ENCODE results near the gene FRMD8.
A peak's percentile ranks its signal among the peaks of the same experiment; 100 is the strongest.

FRMD8 gene

GRCh38 chr11:65394125-65394536 is 7.7 kb downstream of the FRMD8 start:
- Mint-ChIP-seq H3K27me3 (ENCODE audit: low read depth) (no peaks in the 10 kb centered on the region), H3K27ac (no peak overlapping the region), H3K4me3 (no peak overlapping the region), H3K36me3 (ENCODE audit: low read depth) (peaks cover 20% of the 10 kb centered on the region), H3K9me3 (no peaks in the 10 kb centered on the region), H3K4me1 (ENCODE audit: low read depth) (peaks cover 10% of the 10 kb centered on the region)

- Mint-ChIP-seq H3K36me3 (ENCODE audit: low read depth) (peaks cover 23% of the 10 kb centered on the region), H3K4me1 (ENCODE audit: low read depth) (peaks cover 2% of the 10 kb centered on the region)
Measured at GRCh38 chr11:65395961-65396530, 9.6 kb downstream of the FRMD8 start.

GRCh38 chr11:65396769-65397745 is 10.6 kb downstream of the FRMD8 start:
- no peaks in the 10 kb centered on the region for H3K9me3 Mint-ChIP-seq
- H3K36me3 Mint-ChIP-seq (ENCODE audit: low read depth), result peaks cover 24% of the 10 kb centered on the region
- H3K27me3 Mint-ChIP-seq (ENCODE audit: low read depth), result no peaks in the 10 kb centered on the region
- H3K27ac Mint-ChIP-seq, result peak overlapping the region; percentile 1
- H3K4me3 Mint-ChIP-seq, result no peak overlapping the region
- H3K4me1 Mint-ChIP-seq (ENCODE audit: low read depth), result peaks cover 5% of the 10 kb centered on the region

More at GRCh38 chr11:65395961-65396530, 9.6 kb downstream of the FRMD8 start:
- no peaks in the 10 kb centered on the region for H3K9me3 Mint-ChIP-seq
- no peak overlapping the region for H3K27ac Mint-ChIP-seq
- no peak overlapping the region for H3K4me3 Mint-ChIP-seq
- no peaks in the 10 kb centered on the region for H3K27me3 Mint-ChIP-seq (ENCODE audit: low read depth)

- no peak overlapping the region for H3K27ac Mint-ChIP-seq
- no peaks in the 10 kb centered on the region for H3K27me3 Mint-ChIP-seq (ENCODE audit: low read depth)
- peaks cover 24% of the 10 kb centered on the region for H3K36me3 Mint-ChIP-seq (ENCODE audit: low read depth)
Measured at GRCh38 chr11:65398362-65398910, 12.0 kb downstream of the FRMD8 start.

GRCh38 chr11:65399249-65399648 is 12.8 kb downstream of the FRMD8 start:
- Mint-ChIP-seq H3K9me3 (no peaks in the 10 kb centered on the region), H3K27me3 (ENCODE audit: low read depth) (no peaks in the 10 kb centered on the region), H3K4me1 (ENCODE audit: low read depth) (peaks cover 8% of the 10 kb centered on the region), H3K4me3 (no peak overlapping the region), H3K36me3 (ENCODE audit: low read depth) (peaks cover 24% of the 10 kb centered on the region), H3K27ac (no peak overlapping the region)

More at GRCh38 chr11:65398362-65398910, 12.0 kb downstream of the FRMD8 start:
- Mint-ChIP-seq H3K4me3 (no peak overlapping the region), H3K4me1 (ENCODE audit: low read depth) (peaks cover 6% of the 10 kb centered on the region), H3K9me3 (no peaks in the 10 kb centered on the region)

GRCh38 chr11:65399845-65400244 is 13.4 kb downstream of the FRMD8 start:
- H3K36me3 Mint-ChIP-seq (ENCODE audit: low read depth), result peaks cover 24% of the 10 kb centered on the region
- no peaks in the 10 kb centered on the region for H3K27me3 Mint-ChIP-seq (ENCODE audit: low read depth)
- H3K9me3 Mint-ChIP-seq, result no peaks in the 10 kb centered on the region
- peaks cover 8% of the 10 kb centered on the region for H3K4me1 Mint-ChIP-seq (ENCODE audit: low read depth)
- H3K27ac Mint-ChIP-seq, result no peak overlapping the region
- H3K4me3 Mint-ChIP-seq, result no peak overlapping the region

- Mint-ChIP-seq H3K27me3 (ENCODE audit: low read depth) (no peaks in the 10 kb centered on the region), H3K9me3 (no peaks in the 10 kb centered on the region), H3K36me3 (ENCODE audit: low read depth) (peaks cover 26% of the 10 kb centered on the region), H3K4me3 (no peak overlapping the region), H3K27ac (no peak overlapping the region), H3K4me1 (ENCODE audit: low read depth) (peaks cover 8% of the 10 kb centered on the region)
Measured at GRCh38 chr11:65400307-65401072, 14.1 kb downstream of the FRMD8 start.

GRCh38 chr11:65401073-65401802 is 14.8 kb downstream of the FRMD8 start:
- Mint-ChIP-seq H3K4me3 (no peak overlapping the region), H3K27ac (no peak overlapping the region), H3K36me3 (ENCODE audit: low read depth) (peaks cover 24% of the 10 kb centered on the region), H3K9me3 (no peaks in the 10 kb centered on the region), H3K4me1 (ENCODE audit: low read depth) (peaks cover 8% of the 10 kb centered on the region), H3K27me3 (ENCODE audit: low read depth) (no peaks in the 10 kb centered on the region)

- Mint-ChIP-seq H3K4me1 (ENCODE audit: low read depth) (peaks cover 8% of the 10 kb centered on the region), H3K9me3 (no peaks in the 10 kb centered on the region), H3K27me3 (ENCODE audit: low read depth) (no peaks in the 10 kb centered on the region), H3K4me3 (no peak overlapping the region), H3K36me3 (ENCODE audit: low read depth) (peaks cover 24% of the 10 kb centered on the region), H3K27ac (no peak overlapping the region)
Measured at GRCh38 chr11:65401803-65402248, 15.4 kb downstream of the FRMD8 start.

GRCh38 chr11:65402790-65403189 is 16.4 kb downstream of the FRMD8 start:
- peaks cover 19% of the 10 kb centered on the region for H3K36me3 Mint-ChIP-seq (ENCODE audit: low read depth)
- H3K4me1 Mint-ChIP-seq (ENCODE audit: low read depth), result peaks cover 8% of the 10 kb centered on the region
- no peak overlapping the region for H3K4me3 Mint-ChIP-seq
- no peaks in the 10 kb centered on the region for H3K9me3 Mint-ChIP-seq
- no peaks in the 10 kb centered on the region for H3K27me3 Mint-ChIP-seq (ENCODE audit: low read depth)
- no peak overlapping the region for H3K27ac Mint-ChIP-seq

GRCh38 chr11:65403607-65404121 is 17.2 kb downstream of the FRMD8 start:
- peaks cover 8% of the 10 kb centered on the region for H3K4me1 Mint-ChIP-seq (ENCODE audit: low read depth)
- H3K36me3 Mint-ChIP-seq (ENCODE audit: low read depth), result peaks cover 12% of the 10 kb centered on the region
- peak overlapping the region; percentile 49 for H3K27ac Mint-ChIP-seq
- H3K4me3 Mint-ChIP-seq, result no peak overlapping the region
- H3K9me3 Mint-ChIP-seq, result no peaks in the 10 kb centered on the region
- H3K27me3 Mint-ChIP-seq (ENCODE audit: low read depth), result no peaks in the 10 kb centered on the region

GRCh38 chr11:65404210-65404609 is 17.8 kb downstream of the FRMD8 start:
- H3K36me3 Mint-ChIP-seq (ENCODE audit: low read depth), result peaks cover 13% of the 10 kb centered on the region
- H3K4me1 Mint-ChIP-seq (ENCODE audit: low read depth), result peaks cover 8% of the 10 kb centered on the region
- no peak overlapping the region for H3K4me3 Mint-ChIP-seq

GRCh38 chr11:65404638-65405339 is 18.4 kb downstream of the FRMD8 start:
- no peak overlapping the region for H3K4me3 Mint-ChIP-seq
- H3K4me1 Mint-ChIP-seq (ENCODE audit: low read depth), result peaks cover 8% of the 10 kb centered on the region
- H3K36me3 Mint-ChIP-seq (ENCODE audit: low read depth), result peaks cover 14% of the 10 kb centered on the region
- H3K27ac Mint-ChIP-seq, result no peak overlapping the region
- H3K9me3 Mint-ChIP-seq, result no peaks in the 10 kb centered on the region
- H3K27me3 Mint-ChIP-seq (ENCODE audit: low read depth), result no peaks in the 10 kb centered on the region

More at GRCh38 chr11:65404210-65404609, 17.8 kb downstream of the FRMD8 start:
- Mint-ChIP-seq H3K27ac (no peak overlapping the region), H3K27me3 (ENCODE audit: low read depth) (no peaks in the 10 kb centered on the region), H3K9me3 (no peaks in the 10 kb centered on the region)

Measured in T-helper 1 cell treated with Interleukin-12 subunit alpha and Interleukin-12 subunit beta and Interleukin-4 antibody, amounts not matched to agents 30 μg/mL and 1 μg/mL, for 36 hours (primary cell).